Fibroblast of lung (primary cell): Measurements from ENCODE around the gene CCP110.

Experiments
- EZH2 ChIP-seq: IDR thresholded peaks from 2 replicates; pipeline ENCODE4 v1.5.1; 2012; ENCODE audit warnings: low read length, control low read depth, mild to moderate bottlenecking; ENCODE audit errors: missing control alignments
- TF ChIP-seq, protein P1 (sequence below), 2 donors: IDR thresholded peaks in 1 of 2; conservative IDR thresholded peaks in 1 of 2; 1 replicate in 1 of 2; 2 replicates in 1 of 2; pipeline ENCODE4 v1.5.1; 2011 to 2012; ENCODE audit warnings: low read length in 2 of 2, control low read depth in 1 of 2, inconsistent platforms in 1 of 2, low read depth in 1 of 2, mild to moderate bottlenecking in 1 of 2

DNA sequence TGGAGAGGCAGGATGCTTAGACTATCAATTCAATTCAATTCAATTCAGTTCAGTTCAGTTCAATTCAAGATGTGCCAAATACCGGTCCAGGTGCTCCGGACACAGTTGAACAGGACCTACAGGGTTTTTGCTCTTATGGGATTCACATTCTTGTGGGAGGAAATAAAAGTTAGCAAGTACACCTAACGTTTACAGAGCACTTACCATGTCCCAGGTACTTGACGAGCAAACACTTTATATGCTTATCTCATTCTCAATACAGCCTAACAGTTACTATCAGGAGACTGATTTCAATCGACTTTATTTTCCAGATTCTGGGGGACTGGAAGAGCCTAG is 1.4 kb upstream of the CCP110 start:
- TF ChIP-seq, protein P1, sequence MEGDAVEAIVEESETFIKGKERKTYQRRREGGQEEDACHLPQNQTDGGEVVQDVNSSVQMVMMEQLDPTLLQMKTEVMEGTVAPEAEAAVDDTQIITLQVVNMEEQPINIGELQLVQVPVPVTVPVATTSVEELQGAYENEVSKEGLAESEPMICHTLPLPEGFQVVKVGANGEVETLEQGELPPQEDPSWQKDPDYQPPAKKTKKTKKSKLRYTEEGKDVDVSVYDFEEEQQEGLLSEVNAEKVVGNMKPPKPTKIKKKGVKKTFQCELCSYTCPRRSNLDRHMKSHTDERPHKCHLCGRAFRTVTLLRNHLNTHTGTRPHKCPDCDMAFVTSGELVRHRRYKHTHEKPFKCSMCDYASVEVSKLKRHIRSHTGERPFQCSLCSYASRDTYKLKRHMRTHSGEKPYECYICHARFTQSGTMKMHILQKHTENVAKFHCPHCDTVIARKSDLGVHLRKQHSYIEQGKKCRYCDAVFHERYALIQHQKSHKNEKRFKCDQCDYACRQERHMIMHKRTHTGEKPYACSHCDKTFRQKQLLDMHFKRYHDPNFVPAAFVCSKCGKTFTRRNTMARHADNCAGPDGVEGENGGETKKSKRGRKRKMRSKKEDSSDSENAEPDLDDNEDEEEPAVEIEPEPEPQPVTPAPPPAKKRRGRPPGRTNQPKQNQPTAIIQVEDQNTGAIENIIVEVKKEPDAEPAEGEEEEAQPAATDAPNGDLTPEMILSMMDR (conservative IDR thresholded peaks at IDR 0.05 in 1 of 2, IDR thresholded peaks at IDR 0.05 in 1 of 2; ENCODE audit: low read depth in 1 of 2, low read length in 2 of 2), result no peak
- no peak for TF ChIP-seq EZH2
